Fibroblast of peridontal ligament (primary cell): ENCODE data around the gene SRSF2.
A peak's percentile ranks its signal among the peaks of the same experiment; 100 is the strongest.
"Not testable (repeated sequence)": the region's sequence is repeated elsewhere in the genome, so short reads cannot be mapped to it uniquely, and the experiment has no call there.

Source experiments
- DNase-seq: peaks from one replicate; pipeline ENCODE4 v3.0.0-alpha.2; 2010; ENCODE audit errors: extremely low read depth

SRSF2 gene

DNA sequence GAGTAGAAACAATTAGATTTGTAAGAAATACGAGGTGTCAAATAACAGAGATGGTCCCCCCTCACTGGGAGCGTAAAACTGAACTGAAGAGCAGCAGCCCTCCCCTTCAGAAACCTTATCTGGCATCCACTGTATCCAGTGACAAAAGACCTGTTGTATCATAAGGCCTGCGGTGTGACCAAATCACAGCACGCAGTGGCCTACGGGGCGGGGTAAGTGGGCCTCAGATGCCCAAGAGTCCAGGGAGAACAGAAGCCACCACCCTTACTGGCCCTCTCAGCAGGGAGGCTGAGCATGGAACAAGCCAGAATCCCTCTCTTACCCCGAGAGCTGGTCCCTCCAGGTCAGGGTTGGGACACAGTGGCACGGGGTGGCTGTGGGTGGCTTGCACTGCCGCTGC, 16.2 kb downstream of the SRSF2 start:
- DNase-seq = no peak

DNA sequence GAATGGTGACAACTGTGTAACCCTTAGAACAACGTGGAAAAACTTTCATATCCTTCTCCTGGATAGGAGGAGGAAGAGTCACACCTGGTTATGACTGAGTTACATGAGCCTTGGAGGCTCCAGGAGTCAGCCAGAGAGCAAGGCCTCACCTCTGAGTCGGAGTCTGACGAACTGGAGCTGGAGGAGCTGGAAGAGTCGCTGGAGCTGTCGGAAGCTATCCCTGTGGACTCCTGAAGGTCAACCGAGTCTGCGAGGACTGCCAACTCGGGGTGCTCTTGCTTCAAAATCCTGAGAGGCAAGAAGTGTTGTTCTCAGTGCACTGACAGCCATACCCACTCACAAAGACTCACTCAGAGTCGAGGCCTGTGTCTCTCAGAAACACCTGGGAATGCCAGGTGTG, 16.9 kb downstream of the SRSF2 start:
- no peak for DNase-seq

DNA sequence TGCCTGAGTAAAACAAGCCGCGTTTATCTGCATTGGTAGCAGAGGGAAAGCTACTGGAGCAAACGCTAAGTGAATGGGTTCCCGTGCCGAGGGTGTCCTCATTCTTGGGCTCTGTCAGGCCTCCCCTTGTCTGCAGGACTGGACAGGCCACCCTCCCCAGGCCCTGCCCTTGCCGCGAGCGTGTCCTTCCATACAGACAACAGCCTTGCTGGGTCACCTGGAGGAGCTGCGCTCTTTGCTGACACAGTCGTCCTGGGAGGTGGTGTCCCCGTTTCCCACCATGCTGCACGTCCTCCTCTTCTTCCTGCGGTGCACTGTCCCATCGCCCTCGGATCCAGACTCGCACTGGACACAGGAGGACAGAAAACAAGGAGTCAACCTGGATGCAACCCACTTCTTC, 18.6 kb downstream of the SRSF2 start:
- DNase-seq = no peak

DNA sequence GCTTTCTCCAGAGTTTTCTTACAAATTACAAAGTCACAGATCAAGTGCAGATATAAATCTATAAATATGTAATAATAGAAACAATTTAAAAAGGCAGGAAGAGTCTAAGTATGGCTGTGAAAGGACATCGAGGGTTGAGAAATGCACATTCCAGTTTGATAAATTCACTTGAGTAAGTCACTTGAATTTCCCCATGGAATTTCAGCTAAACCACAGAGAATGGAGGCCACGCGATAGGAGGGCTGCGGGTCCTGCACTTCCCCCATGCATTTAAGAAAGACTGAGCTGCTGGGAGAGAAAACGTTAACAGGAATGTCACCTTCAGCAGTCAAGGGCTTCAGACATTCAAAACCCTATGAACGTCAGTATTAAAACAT, 20.3 kb downstream of the SRSF2 start:
- peak; percentile 96 for DNase-seq

DNA sequence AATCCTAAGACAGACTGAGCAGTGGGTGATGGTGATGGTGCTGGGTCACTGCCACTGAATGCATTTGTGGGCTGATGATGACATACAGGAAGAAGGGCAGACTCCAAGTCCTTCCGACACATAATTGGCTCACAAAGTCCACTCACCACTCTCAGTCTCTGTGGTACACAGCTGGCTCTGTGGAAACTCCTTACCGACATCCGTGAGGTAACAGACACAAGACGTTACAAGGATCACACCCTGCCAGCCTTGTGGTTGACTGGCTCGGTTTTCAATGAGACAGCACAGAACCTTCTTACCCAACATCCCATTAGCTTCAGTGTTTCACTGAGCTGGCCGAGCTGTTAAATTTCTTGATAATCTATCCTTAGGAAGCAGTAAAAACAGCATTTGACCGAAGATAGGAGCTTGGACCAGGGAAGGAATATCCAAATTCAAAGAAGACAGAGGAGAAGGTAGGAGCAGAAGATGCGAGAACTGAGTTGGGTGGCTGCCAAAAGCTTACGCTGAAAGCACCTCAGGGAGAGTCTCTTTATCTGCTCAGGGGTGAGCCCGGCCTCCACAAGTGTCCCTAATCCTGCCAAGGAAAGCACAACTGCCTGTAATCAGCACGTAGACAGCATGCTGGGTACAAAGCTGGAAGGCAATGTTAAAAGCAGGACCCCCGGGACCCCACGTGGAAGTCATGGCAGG, 20.8 kb downstream of the SRSF2 start:
- DNase-seq = peak; percentile 99

DNA sequence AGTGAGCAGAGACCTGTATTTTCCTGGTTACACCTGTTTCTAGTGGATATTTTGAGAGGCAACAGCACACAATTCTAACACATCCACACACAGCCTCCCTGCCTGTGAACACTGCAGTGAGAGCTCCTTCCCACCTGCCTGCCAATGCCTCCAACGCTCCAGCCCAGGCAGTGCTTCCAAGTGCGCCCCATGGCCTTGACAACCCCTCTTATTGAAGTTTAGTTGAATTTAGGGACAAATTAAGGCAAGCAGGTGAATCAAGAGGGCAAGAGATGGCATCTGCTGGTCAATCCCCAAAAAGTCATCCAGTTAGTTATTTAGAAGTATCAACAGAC, 21.7 kb downstream of the SRSF2 start:
- DNase-seq = no peak

DNA sequence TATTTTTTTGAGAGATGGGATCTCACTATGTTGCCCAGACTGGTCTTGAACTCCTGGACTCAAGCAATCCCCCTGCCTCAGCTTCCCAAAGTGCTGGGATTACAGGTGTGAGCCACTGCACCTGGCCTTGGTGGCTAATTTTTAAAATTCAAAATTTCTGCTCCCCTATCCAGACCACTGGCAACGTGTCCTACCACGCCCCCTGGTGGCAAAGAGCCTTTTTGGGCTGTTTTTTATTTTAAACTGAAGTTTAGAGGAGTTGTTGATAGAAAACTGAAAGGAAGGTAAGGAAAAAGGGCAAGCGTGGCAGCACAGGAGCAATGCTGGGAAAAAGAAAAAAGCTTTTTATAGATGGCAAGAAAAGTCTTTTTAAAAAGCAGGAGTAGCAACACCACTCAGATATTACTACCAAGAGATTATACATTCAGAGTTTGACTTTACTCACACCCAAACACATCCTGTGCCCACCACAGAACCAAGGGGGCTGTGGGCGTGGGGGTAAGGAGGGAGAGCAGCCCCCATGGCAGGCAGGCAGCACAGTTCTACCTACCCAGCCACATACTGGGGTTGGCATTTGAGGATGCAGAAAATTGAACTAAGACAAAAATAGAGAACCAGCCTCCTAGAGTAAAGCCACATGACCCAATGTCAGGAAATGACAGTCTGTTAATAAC, 22.2 kb downstream of the SRSF2 start:
- peak; percentile 73 for DNase-seq

DNA sequence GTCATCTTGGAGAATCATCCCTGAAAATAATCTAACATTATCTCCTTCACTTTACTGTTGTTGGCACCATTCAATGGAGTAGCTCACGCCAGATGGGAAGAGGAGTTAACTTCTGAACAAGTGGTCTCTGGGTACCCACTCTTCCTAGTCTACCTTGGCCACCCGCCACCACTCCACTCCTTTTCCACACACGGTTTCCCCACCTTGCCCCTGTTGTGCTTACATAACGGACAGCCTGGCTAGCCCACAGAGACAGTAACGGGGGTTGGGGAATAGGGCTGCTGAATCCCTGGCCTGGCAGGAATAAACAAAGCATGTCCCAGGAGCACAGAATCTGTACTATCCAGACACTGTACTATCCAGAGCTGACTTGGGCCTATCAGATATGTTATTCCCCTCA, 22.8 kb downstream of the SRSF2 start:
- no peak for DNase-seq

DNA sequence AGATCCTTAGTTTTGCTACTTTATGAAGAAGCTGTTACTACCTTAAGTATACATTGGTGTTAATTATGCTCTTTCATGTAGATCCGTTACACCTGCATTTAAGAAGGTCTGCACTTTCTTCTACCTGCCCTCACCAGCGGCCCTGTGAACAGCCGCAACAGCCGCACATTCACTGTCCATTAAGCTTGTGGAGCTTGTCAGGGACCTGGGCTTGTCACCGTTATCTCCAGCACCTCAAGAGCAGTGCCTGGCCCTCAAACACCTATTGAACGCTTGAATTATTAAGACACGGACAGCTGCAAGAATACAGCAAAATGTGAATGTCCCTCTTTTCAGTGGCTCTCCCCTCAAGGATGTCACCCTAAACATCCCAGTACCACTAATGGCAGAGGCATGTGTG, 23.4 kb downstream of the SRSF2 start:
- DNase-seq = no peak

DNA sequence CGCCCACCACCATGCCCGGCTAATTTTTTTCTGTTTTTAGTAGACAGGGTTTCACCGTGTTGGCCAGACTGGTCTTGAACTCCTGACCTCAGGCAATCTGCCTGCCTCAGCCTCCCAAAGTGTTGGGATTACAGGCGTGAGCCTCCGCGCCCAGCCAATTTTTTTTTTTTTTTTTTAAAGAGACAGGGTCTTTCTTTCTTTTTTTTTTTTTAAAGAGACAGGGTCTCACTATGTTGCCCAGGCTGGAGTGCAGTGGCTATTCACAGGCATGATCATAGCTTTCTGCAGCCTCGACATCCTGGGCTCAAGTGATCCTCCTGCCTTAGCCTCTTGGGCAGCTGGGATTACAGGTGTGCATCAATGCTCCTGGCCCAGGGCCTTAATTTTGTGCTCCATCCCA, 24.8 kb downstream of the SRSF2 start:
- not testable (repeated sequence) for DNase-seq

DNA sequence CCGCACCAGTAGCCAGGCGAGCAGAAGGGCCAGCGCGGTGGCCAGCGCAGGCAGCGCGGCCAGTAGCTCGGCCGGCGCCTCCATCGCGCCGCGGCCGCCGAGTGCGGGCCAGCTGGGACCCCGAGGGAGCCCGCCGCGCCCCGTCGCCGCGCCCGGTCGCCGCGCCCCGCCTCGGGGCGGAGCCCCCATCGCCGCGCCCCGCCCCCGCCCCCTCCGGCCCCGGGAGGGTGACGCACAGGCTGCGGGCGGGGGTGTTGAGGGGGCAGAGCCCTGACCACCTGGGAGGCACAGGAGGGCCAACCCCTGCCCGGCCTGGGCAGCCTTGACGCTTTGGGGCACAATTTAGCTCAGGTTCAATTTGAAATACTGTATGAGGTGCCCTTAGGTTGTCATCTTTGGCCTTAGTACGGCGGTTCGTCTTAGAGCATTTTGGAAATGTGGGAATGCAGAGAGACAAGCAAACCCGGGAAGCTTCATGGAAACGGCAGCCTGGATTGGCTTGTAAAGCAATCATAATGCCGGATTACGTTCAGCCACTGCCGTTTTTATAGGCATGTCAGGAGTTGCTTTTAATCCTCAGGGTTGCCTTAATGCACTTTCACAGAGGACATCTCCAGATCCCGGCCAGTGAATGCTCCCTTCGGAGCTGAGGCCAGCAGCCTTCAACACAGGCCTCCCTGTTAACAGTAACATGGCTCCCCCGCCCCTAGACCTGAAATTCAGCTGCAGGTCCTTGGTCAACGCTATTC, 26.1 kb downstream of the SRSF2 start, which contains the start of gene MXRA7:
MXRA7 (minus strand) TSS at position 103 of the 749 bp plus-strand sequence; CDS start at position 84, 19 bp downstream.
- DNase-seq = peak; percentile 42

DNA sequence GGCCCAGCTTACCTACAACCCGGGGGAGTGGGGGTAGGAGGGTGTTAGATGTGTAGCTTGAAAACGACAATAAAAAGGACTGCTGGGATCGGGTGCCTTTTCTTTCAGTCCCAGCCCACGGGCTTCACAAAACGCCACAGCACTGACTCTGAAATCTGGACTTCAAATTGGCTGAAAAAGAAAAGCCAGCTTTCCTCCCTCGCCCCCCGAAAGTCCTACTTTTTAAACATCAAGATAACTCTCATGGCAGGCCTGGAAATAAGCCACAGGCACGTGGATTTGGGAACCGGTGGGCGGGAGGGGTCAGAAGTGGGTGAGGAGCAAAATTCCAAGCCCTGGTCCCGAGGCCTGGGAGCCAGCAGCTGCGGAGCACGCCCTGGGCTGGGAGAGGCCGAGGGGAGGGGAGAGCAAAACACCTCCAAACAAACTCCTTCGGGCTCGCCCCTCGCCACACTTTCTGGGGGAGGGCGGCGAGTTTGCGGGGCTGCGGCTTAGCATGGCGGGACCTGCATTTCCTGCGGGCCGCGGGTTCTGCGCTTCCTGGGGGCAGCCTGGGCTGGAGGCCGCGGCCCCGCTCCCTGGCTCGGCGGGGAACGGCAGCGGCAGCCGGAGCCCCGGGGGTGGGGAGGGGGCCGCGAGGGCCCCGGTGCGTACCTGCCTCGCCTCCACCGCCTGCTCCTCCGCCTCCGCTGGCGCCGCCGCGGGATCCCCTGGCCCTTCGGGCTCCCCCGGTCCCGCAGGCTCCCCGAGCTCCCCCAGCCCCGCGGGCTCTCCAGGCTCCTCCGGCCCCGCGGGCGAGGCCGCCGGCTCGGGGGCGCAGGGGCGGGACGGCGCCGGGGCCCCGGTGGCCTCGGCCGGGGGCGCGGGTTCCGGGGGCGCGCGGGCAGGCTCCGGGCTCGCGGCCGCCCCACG, 26.9 kb downstream of the SRSF2 start:
- peak; percentile 44 for DNase-seq

DNA sequence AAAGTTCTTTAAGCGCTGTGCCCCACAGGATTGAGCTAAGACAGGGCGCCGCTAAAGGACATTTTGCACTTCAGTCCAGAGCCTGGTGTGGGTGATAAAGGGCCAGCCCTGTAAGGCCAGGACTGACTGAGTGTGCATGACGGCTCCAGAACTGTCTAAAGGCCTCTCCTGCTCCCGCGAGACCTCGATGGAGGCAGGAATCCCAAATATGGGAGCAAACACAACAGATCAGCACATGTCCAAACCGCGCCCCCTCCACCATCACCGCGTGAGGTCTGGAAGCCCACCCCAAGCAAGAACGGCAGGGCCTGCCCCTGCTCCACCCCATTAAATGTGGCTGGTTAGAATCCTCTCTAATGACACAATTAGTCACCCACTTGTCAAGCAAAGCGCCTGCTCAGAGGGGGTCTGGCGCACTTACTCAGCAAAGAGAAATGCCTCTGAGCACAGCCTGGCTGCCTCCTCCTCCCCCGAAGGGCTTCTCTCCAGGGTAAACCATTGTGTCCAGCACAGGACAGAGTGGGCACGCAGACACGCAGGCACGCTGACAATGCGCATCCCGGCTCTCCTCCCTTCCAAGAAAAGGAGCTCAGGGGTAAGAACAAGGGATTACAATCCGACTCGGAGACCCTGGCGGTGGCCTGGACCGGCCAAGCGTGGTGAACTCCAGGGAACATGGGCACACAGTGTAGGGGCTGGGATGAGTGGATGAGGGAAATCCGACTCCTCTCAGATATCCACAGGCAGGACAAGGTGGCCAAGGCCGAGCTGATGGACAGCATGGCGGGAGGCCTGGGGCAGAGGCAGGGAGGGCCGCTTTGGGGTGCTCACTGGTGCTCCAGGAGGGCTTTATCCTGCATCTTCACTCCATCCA, 27.8 kb downstream of the SRSF2 start:
- DNase-seq = peak; percentile 93

DNA sequence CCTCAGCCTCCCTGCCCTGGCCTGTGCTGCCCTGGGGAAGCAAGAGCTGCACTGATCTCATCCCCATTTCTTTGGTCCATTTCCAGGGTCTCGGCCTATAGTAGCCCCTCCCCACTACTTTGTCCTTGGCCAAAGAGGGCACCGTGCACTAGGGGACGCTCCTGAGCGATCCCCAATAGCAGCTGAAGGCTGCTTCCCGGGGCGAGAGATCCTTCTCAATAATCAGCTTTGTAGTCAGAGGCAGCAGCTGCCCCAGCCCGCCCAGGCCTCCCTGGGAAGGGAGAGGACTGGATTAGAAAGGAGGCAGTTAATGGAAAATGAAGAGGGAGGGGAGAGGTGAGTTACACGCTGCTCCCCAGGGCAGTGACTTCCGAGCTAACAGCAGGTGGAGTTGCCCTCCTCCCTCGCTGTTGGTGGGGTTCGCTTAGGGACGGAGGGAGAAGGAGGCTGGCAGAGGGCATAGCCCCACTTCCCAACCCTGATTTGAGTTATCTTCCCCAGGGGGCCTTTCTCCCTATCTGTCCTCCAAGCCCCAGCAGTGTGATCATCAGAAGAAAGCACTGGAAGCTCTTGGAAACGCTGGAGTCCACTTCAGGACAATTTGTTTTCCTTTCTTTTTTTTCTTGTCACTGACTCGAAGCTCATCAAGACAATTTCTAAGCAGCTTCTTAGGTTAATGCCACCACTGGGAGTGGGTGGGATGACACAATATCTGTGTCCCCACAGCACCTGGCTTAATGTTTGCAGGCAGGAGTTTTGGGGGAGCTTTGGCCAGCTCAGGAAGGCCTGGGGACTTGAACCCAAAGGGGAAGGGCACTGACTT, 28.9 kb downstream of the SRSF2 start:
- DNase-seq = no peak

DNA sequence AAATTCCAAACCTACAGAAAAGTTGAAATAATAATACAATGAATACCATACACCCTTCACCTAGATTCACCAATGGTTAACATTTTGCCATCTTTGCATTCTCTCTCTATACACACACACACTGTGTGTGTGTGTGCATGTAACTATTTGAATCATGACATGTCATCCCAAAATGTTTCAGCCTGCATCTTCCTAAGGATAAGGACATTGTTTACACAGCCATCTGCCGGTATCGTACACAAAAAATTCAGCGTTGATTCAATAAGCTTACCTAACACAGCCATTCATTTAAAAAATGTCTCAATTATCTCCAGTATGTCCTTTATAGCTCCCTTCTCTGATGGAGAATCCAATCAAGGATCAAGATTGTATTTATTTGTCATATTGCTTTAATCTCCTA, 30.3 kb downstream of the SRSF2 start:
- no peak for DNase-seq

DNA sequence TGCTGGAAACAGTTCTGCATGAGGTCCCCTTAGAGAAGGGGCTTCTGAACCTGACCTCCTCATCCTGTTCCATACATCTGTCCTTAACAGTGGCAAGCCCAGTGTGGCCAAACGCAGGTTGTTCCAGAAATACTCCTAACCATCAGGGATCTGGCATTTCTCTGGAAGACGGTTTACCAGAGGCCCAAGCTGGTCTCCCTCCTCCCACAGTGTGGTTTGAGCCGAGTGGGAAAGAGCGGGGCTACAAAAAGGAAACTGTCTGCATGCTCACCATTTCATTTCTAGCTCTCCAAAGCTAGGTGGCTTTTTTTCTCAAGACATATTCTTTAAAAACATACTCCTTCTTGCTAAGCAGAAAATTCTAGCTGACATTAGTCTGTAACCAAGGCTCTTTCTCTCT, 32.3 kb downstream of the SRSF2 start:
- no peak for DNase-seq

DNA sequence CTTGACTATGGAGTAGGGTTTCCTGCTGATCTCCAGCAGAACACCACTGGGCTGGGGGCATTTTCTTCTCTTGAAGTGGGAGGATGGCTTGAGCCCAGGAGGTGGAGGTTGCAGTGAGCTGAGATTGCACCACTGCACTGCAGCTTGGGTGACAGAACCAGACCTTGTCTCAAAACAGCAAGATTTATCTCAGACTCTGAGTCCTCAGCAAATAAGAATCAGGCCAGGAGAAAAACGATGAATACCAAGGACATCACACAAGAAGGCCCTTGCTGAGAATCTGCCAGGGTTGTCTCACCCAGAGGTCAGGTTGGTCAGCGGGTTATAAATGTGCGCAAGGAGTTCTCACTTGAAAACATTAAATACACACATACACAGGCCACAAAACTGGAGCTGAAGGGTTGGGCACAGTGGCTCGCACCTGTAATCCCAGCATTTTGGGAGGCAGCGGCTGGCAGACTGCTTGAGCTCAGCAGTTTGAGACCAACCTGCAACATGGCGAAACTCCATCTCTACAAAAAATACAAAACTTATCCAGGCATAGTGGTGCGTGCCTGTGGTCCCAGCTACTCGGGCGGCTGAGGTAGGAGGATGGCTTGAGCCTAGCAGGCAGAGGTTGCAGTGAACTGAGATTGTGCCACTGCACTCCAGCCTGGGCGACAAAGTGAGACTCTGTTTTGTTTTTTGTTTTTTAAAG, 34.0 kb downstream of the SRSF2 start:
- DNase-seq = no peak

DNA sequence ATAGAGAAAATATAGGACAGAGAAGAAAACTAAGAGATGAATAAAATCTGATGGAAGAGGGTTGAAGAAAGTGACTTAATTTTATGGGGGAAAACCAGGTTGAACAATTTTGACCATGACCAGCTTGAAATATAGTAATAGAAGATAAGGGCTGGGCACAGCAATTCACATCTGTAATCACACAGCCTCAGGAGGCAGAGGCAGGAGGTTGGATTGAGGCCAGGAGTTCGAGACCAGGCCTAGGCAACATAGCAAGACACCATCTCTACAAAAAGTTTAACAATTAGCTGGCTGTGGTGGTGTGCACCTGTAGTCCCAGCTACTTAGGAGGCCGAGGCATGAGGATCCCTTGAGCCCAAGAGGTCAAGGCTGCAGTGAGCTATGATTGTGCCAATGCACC, 35.1 kb downstream of the SRSF2 start:
- no peak for DNase-seq

DNA sequence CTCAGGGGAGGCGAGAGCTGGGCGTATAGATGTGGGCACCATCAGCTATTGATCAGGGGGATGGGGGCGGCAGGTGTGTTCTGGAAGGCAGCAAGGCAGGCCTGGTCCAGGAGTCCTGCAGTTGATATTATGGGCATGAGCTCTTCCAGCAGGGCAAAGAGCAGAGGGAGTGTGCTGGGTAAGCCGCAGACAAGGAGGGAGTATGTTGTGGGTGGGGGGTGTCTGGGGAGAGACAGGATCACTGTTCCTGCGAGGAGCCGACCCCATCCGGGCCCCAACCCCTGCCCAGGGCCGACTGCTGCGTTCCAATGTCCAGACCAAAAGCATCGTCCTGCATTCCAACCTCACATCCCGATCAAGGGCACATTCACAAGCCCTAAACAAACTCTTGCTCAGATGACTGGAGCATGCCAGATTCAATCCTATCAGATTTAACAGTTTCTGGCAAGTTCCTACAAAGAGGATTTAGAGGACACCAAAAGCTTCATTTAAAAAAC, 35.6 kb downstream of the SRSF2 start:
- no peak for DNase-seq
